GM12801 (cell line): ENCODE measurements around the gene LYZL2.

Source experiments
- TF ChIP-seq, protein P1 (sequence below): IDR thresholded peaks from one replicate; pipeline ENCODE4 v1.5.1; 2011; ENCODE audit warnings: control low read depth; ENCODE audit not compliant: insufficient read length; ENCODE audit errors: extremely low read depth

LYZL2 gene

GRCh38 chr10:30617070-30617469 lies 12.5 kb downstream of the LYZL2 start:
- TF ChIP-seq, protein P1, sequence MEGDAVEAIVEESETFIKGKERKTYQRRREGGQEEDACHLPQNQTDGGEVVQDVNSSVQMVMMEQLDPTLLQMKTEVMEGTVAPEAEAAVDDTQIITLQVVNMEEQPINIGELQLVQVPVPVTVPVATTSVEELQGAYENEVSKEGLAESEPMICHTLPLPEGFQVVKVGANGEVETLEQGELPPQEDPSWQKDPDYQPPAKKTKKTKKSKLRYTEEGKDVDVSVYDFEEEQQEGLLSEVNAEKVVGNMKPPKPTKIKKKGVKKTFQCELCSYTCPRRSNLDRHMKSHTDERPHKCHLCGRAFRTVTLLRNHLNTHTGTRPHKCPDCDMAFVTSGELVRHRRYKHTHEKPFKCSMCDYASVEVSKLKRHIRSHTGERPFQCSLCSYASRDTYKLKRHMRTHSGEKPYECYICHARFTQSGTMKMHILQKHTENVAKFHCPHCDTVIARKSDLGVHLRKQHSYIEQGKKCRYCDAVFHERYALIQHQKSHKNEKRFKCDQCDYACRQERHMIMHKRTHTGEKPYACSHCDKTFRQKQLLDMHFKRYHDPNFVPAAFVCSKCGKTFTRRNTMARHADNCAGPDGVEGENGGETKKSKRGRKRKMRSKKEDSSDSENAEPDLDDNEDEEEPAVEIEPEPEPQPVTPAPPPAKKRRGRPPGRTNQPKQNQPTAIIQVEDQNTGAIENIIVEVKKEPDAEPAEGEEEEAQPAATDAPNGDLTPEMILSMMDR: no peak

GRCh38 chr10:30607814-30608213 lies 21.7 kb downstream of the LYZL2 start:
- TF ChIP-seq, protein P1: no peak

- TF ChIP-seq, protein P1: no peak
These were observed 23.2 kb downstream of the LYZL2 start for GRCh38 chr10:30606313-30606712.

GRCh38 chr10:30603589-30603988 lies 26.0 kb downstream of the LYZL2 start:
- TF ChIP-seq, protein P1: no peak

DNA sequence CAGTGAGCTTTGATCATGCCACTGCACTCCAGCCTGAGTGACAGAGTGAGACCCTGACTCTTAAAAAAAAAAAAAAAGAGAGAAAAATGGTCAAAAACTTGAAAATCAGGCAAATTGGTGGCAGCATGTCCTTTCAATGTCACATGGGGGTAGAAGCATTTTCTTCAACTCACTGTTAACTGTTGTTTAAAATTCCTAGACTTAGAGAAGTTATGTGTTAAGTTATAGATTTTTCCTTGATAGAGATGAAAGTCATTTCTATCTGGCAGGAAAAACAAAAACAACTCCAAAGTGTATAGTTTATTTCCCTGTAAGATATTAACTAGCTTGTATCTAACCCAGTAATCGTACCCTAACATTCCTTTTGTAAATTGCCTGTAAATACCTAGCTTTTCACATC lies 26.8 kb downstream of the LYZL2 start:
- TF ChIP-seq, protein P1: no peak

- TF ChIP-seq, protein P1: no peak
These were observed 29.5 kb downstream of the LYZL2 start for GRCh38 chr10:30600005-30600404.

DNA sequence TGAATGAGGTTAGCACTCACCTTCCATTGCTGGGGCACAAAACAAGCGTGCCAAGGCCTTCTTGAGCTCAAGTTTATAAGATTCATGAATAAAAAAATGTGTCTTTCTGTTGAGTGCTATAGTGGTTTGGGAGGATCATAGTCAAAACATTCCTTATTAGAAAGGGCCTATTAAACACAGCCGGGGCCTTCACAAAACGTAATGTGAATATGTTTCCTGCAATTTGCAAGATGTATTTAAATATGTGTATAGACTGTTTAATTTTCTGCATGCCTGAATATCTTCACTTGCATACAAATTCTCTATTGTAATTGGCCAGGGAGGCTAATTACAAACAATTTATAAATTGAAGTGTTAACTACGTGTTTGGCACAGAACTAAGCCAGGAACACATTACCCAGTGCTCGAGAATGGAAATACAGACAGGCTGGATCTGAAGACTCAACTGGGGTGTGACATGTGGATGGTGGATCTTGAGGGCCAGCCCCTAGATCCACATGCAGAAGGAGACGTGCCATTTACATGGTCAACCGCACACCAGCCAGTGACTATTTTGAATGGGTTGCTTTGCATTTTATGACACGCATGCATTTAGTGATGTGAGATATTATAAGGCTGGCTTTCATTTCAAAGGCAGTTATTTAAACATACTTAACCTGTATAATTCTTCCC lies 31.3 kb downstream of the LYZL2 start:
- TF ChIP-seq, protein P1: no peak
